D341Med (cell line): ENCODE data around the gene SLC19A1.
"Not testable (repeated sequence)": the region's sequence is repeated elsewhere in the genome, so short reads cannot be mapped to it uniquely, and the experiment has no call there.

Experiments used
- DNase-seq: peaks from one replicate; pipeline ENCODE4 v3.0.0; 2012; ENCODE audit warnings: low spot score

The SLC19A1 gene

DNA sequence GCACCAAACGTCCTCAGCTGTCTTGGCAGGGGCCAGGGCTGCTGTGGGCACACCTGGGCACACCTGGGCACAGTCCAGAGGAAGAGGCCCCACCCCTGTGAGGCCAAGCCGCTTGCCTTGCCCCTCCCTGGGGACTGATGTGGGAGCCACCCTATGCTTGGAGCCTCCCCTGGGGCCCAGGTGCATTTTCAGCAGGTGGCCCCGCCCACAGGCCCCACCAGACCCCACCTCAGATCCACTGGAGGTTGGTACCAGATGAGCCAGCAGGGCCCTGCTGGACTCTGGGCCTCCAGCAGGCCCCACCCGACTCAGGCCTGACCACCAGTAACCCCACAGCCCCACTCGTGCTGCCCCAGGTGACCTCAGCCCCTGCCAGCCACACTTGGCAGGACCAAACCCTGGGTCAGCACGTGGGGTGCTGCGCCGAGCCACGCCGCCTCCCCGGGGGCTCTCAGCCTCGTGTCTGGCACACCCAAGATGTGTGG is 8.8 kb downstream of the SLC19A1 start:
- DNase-seq = no peak

DNA sequence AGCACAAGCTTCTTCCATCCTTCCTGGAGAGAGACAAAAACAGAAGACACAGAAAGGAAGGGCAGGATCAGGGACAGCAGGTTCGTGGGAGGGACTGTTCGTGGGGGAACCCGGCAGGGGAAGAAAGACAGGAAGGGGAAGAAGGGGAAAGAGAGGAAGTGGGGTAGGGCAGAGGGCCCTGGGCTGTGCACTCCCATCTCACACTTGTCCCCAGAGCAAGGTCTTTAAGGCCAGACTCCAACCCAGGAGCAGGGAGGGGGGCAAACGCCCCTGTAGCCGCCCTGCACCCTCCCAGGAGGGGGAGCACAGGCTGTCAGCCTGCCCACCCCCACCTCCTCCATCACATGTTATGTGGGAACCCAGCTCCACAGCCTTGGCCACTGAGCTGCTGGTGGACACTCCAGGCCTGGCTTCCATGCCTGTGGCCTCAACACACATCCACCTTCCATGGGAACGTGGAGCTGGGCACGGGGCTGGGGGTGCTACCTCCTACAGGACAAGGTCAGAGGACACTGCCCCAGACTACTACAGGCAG is 9.3 kb downstream of the SLC19A1 start:
- DNase-seq = no peak

DNA sequence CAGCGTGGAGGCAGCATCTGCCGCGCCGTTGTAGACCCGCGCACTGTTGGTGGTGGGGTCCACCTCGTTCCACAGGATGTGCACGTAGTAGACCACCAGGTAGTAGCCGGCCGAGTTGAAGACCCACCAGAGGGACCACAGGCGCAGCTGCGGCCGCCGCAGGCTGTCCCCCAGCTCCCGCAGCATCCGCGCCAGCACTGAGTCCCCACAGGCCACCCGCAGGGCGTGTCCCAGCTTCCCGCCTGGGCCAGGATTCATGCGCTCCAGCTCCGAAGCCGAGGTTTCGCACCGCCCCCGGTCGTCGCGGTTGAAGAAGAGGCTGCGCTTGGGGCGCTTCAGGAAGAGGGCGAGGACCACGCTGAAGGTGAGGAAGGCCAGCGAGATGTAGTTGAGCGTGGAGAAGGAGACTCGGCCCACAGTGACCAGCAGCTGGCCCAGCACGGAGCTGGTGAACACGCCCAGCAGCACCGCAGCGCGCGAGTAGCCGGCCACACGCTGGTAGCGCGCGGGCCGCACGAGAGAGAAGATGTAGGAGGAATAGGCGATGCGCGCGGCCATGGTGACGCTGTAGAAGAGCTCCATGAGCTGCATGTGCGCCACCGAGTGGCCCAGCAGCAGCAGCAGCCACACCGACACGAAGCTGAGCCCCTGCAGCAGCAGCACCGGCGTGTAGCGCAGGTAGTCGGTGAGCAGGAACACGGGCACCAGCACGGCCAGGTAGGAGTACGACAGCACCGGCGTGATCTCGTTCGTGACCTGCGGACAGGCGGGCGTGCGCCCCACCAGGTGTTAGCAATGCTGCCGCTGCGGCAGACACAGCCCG is 10.6 kb downstream of the SLC19A1 start:
- DNase-seq = no peak

DNA sequence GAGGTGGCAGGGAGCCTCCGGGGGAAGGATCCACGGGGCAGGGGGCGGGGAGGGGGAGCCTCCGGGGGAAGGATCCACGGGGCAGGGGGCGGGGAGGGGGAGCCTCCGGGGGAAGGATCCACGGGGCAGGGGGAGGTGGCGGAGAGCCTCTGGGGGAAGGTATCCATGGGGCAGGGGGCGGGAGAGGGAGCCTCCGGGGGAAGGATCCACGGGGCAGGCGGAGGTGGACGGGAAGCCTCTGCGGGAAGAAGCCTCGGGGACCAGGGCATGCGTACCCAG is 11.2 kb downstream of the SLC19A1 start:
- not testable (repeated sequence) for DNase-seq

DNA sequence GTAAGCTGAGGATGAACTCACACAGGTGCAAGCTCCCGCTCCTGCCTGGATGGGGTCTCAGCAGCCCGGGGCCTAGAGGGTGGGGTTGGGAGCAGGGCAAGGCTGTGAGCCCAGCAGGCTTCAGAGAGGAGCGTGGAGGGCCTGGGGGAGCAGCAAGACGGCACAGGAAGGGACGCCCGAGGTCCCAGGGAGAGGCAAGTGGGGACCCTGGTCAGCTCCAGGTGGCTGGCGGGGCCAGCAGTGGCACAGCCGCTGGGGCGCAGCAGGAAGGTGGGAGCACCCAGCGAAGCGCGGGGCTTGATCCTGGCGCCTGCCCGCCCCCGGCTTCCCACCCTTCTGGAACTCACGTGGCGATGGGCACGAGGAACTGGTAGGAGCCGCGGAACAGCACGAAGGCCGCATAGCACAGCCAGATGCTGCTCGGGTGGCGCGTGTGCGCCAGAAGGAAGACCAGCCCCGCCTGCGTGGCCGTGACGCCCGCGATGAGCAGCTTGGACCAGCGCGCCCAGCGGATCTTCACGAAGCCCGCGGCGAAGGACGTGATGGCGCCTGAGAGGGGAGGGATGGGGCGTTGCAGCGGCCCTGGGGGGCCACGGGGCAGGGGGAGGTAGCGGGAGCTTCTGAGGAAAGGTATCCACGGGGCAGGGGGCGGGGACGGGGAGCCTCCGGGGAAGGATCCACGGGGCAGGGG is 11.7 kb downstream of the SLC19A1 start:
- no peak for DNase-seq

DNA sequence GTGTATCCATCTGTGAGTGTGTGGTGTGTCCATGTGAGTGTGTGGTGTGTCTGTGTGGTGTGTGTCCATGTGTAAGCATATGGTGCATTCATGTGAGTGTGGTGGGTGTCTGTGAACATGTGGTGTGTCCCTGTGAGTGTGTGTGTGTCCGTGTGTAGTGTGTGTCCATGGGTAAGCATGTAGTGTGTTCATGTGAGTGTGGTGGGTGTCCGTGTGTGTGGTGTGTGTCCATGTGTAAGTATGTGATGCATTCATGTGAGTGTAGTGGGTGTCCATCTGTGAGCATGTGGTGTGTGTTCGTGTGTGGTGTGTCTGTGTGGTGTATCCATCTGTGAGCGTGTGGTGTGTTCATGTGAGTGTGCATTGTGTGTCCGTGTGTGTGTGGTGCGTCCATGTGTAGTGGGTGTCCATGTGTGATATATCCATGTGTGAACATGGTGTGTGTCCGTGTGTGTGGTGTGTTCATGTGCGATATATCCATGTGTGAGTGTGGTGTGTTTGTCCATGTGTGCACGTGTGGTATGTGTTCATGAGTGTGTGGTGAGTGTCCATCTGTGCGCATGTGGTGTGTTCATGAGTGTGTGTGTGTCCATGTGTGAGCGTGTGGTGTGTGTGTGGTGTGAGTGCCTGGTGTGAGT is 12.3 kb downstream of the SLC19A1 start:
- no peak for DNase-seq

DNA sequence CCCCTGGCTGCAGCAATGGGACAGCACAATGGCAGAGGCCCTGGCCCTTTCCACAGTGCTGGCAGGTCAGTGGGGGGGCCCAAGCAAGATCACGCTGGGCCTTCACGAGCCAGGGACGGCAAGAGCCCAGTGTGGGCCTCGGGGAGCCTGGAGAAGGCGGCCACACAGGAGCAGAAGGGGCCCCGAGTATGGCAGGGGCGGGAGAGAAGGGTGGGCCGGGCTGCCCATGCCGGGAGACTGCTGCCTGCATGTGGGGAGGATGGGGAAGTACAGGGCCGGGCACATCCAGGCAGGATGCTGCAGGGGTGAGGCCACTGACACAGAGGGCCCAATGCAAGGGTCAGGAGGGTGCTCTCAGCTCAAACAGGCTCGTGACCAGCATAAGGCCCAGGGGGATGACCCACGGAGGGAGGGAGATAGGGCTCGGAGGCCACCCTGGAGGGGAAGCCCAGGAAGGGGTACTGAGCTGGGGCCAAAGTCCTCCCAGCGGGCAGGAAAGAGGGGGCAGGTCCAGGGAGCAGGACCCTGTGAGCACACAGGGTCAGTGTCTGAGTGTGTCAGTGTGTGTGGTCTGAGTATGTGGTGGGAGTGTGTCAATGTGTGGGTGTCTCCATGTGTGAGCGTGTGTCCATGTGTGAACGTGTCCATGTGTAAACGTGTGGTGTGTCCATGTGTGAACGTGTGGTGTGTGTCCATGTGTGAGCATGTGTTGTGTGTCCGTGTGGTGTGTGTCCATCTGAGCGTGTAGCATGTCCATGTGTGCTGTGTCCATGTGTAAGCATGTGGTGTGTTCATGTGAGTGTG is 13.1 kb downstream of the SLC19A1 start:
- no peak for DNase-seq

DNA sequence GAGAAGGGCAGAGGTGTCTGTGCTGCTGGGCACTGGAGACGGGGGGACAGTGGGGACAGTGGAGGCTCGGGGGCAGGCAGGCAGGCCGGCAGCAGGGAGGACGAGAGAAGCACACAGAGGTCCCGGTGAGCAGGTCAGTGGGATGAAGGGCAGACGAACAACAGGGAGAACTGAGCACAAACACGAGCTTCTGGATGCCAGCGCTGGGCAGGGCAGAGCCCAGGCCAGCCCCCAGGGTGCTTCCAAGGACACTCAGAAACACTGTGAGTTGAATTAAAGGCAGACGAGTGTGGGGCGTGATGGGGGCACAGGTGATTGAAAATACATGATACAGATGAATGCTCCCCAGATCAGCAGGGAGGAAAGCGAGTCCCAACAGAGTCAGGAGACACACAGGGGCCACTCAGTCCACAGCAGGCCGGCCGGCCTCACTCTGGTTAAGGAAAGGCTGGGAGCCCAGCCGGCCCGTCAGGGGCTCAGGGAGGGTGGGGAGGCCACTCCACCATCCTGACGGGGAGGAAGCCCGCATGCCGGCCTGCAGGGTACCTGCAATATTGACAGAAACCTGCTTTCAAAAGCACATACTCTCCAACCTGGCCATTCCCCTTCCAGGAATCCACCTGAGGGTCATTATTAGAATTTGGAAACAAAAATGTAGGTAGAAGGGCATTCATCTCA is 14.1 kb downstream of the SLC19A1 start:
- no peak for DNase-seq

DNA sequence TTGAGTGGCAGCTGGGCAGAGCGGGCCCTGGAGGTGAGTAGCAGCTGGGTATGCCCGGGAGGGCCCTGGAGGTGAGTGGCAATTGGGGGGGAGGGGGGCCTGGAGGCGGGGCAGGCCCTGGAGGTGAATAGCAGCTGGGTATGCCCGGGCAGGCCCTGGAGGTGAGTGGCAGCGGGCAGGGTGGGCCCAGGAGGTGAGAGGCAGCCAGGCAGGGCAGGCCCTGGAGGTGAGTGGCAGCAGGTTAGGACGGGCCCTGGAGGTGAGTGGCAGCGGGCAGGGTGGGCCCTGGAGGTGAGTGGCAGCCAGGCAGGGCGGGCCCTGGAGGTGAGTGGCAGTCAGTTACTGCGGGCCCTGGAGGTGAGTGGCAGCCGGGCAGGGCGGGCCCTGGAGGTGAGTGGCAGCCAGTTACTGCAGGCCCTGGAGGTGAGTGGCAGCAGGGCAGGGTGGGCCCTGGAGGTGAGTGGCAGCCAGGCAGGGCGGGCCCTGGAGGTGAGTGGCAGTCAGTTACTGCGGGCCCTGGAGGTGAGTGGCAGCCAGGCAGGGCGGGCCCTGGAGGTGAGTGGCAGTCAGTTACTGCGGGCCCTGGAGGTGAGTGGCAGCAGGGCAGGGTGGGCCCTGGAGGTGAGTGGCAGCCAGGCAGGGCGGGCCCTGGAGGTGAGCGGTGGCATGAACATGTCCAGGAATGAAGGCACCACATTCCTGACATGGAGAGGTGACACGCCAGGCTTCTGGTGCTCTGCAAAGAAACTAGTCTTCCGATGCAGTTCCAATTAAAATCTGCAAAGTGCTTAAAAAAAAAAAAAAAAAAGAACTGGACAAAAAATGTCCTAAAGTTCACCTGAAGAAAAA is 14.9 kb downstream of the SLC19A1 start:
- DNase-seq = not testable (repeated sequence)

DNA sequence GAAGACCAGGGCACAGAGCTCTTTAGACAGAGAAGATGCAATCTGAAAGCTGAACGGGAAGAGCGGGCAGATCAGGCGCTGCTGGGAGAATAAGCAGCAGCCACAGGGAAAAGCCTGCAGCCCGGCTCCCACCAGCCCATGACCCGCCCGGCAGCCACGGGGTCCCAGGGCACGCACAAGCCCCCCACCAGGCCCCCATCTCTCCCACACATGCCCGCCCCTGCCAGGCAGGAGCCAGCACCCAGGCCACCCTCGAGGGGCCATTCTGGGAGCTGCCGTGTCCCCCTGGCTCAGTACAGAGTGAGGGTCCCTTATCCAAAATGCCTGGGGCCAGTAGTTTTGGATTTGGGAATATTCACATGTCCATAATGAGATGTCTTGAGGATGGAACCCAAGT is 16.3 kb downstream of the SLC19A1 start:
- DNase-seq = no peak

DNA sequence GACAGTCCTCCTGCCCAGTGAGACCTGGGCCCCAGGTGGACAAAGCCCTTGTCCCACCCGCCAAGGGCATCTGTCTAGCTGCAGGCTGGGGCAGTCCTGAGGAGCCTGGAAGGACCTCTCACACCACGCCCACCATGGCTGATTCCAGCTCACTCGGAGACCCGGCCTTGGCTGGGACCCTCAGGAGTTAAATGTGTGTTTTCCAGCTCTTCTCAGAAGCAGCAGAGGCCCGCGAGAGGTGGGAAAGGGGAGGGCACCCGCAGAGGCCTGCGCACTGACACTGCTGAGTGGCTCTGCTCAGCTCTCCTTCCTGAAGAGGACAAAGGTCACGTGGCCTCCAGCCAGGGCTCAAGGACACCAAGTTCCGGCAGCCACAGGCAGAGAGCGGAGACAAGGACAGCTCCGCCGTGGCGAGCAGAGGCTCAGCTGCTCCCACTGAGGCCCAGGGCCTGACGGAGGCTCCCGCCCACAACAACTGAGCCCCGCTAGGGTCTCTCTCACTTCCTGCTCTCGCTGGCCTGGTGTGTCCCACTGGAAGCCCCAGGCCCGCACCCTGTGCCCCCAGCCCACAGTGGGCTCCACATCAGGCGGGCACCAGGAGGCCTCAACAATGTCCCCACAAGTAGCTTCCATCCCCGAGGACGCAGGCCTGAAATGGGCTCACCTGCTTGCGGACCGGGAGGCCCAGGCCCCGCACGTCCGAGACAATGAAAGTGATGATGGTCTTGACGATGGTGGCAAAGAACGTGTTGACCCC is 16.9 kb downstream of the SLC19A1 start:
- DNase-seq = no peak

DNA sequence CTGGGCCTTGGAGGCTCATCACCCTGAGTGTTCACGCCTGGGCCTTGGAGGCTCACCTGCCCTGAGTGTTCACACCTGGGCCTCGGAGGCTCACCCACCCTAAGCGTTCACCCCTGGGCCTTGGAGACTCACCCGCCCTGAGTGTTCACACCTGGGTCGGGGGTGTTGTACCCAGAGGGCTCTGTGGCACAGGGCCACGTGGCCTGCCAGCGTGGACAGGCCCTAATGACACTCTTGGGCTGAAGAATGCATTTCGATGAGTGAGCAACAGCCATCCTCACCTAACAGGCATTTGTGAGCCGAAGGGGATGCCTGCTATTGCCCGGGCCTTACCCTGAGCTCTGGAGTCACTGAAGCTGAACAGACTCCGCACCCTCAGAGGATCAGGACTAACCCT is 17.5 kb downstream of the SLC19A1 start:
- DNase-seq = no peak

DNA sequence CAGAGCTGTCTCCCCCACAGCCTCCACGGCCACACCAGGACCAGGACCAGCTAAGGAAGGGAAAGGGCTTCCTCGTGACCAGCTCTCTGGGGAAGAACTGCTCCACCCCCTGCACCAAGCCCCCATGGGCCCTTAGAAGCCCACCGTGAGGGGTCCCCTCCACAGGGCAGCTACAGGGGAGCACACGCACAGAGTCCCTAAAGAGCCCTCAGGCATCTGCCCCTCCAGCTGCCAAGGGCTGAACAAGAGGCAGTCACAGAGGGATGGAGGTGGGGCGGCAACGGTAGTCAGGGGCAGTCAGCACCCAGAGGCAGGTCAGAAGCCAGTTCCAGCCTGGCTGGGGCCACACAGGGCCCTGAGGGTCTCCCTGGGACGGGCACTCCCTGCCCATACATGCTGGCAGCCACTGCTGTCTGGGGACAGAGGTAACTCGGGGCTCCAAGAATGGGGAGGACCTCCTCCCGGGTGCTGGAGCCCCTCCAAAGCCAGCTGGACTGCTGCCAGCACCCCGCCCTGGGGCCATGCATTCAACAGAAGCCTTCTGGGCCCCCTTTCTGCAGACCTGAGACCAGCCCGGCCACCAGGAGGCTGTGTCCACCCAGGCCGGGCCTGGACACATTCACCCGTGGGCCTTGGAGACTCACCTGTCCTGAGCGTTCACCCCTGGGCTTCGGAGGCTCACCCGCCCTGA is 18.7 kb downstream of the SLC19A1 start:
- no peak for DNase-seq

DNA sequence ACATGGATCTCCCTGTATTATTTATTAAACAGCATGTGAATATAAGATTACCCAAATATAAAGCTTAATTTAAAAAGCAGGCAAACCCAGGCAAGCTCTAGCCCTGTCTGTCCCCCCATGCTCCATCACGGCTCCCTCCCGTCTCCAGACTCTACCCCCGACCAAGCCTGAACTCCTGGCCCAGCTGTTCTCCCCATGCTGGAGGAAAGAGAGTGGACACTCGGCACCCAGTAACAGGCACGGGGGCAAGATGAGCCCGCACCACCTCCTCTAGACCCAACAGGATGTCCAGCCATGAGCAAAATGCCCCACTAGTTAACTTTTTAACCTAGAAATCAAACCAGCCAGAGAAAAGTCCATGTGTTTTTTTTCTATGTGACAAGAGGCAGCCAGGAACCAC is 19.3 kb downstream of the SLC19A1 start:
- DNase-seq = no peak

DNA sequence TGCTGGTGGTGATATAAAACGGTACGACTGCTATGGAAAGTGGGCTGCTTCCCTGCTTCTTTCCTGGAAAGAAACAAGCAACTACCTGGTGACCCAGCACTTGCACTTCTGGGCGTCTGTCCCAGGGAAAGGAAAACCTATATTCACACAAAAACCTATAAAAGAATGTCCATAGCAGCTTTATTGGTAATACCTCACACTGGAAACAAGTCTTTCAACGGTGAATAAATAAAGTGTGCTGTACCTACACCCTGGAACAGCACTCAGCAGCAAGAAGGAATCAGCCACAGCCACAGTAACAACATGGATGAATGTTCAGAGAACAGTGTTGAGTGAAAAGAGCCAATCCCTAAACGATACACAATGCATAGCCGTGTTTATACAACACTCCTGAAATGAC is 19.9 kb downstream of the SLC19A1 start:
- no peak for DNase-seq

DNA sequence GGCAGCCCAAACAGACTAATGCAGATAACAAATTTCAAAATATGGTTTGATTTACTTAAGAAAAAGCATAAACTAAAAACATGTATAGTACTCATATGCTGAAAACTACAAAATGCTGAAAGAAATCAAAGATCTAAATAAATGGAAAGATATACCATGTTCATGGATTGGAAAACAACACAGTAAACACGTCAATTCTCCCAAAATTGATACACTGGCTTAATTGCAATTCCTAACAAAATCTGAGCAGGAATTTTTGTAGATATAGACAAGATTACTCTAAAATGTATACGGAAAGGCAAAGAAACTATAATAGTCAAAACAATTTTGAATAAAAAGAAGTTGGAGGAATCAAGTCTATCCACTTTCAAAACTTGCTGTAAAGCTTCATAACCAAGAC is 21.0 kb downstream of the SLC19A1 start:
- DNase-seq = no peak

DNA sequence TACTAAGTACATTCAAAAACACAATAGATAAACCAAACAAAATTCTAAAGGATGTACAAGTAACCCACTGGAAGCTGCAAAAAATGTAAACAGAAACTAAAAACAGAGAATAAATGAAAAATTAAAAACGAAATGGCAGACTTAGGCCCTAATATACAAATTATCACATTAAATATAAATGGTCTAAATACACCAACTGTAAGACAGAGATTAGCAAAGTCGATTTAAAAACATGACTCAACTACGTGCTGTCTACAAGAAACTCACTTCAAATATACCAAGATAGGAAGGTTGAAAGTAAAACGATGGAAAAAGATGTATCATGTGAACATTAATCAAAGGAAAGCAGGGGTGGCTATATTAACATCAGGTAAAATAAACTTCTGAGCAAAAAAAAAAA is 23.1 kb downstream of the SLC19A1 start:
- no peak for DNase-seq

DNA sequence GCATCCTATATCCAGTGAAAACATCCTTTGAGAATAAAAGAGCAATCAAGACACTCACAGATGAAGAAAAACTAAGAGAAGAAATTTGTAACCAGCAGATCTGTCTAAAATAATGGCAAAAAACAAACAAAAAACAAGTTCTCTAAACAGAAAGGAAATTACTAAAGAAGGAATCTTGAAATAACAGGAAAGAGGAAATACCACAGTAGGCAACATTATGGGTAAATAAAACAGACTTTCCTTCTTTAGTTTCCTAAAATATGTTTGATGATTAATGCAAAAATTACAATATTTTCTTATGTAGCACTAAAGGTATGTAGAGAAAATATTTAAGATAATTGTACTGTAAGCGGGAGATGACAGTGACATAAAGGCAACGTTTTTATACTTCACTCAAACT is 23.5 kb downstream of the SLC19A1 start:
- no peak for DNase-seq
